SK-N-MC (cell line): ENCODE results near the gene CDYL.

ENCODE experiments used
- EZH2 ChIP-seq: fragments of 200-600 bp; sonication (generic); IDR thresholded peaks from one replicate; pipeline ENCODE4 v1.6.1; 2017; ENCODE audit warnings: antibody characterized with exemption
- FOXP2 ChIP-seq: optimal IDR thresholded peaks from 2 replicates; pipeline ENCODE3; 2011; ENCODE audit warnings: mild to moderate bottlenecking, moderate library complexity; ENCODE audit not compliant: insufficient read depth; ENCODE audit errors: extremely low read length, control extremely low read depth
- POLR2AphosphoS5 ChIP-seq: IDR thresholded peaks from 2 replicates; pipeline ENCODE4 v1.6.1; 2012; ENCODE audit warnings: mild to moderate bottlenecking, low read depth, low read length, borderline replicate concordance

DNA sequence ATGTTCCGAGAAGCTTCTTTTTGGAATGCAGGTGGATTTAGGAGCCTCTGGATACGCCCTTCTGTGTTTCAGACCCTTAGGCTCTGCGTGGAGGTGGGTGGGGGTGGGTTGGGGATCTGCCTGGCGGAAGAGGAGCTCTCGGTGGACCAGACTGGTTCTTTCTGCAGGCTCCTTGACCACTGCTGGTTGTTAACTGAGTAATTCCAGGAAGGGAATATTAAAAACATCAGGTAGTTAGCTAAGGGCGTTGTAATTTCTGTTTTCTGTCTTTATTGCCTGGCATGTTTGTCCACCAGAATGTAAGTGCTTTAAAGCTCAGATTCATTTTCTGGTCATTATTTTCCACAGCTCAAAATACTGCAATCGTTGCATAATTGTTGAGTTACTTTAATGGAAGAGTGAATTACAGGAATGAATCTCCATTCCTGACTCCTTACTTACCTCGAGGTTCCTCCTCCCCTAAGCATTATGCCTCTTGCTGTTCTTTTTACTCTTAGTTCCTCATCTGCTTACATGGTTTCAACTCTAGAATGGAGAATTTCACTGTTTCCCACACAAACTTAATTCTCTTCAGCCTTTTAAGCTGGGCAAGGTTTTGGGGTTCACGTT is 5.9 kb downstream of the CDYL start:
- TF ChIP-seq POLR2AphosphoS5: no peak
- no peak for TF ChIP-seq EZH2
- no peak for TF ChIP-seq FOXP2
